K562 (cell line): ENCODE results near the gene ZCCHC8. TPM values are rescaled to one million over a fixed set of nuclear protein-coding genes. Genes with fewer than 3 reads are reported as not detected.

Experiments
- ATF4 ChIP-seq: fragments of 450-650 bp; formaldehyde crosslinking; IDR thresholded peaks from 2 replicates; pipeline ENCODE4 v1.4.0; 2022; ENCODE audit warnings: mild to moderate bottlenecking, moderate library complexity
- BACH1 ChIP-seq: fragments of 200-800 bp; sonication (Bioruptor generic); IDR thresholded peaks from 2 replicates; pipeline ENCODE4 v1.6.1; 2016; ENCODE audit warnings: missing genetic modification characterization, missing compliant biosample characterization
- CREB3L1 ChIP-seq: fragments of 450-650 bp; IDR thresholded peaks from 2 replicates; pipeline ENCODE4 v1.6.1; 2014; ENCODE audit warnings: low read depth, mild to moderate bottlenecking, moderate library complexity, borderline replicate concordance
- CTCF ChIP-seq, 3 experiments: IDR thresholded peaks in 2 of 3; conservative IDR thresholded peaks in 1 of 3; 2 replicates each; pipeline ENCODE4 v1.5.1; 2011 to 2012; ENCODE audit warnings: low read length in 3 of 3, mild to moderate bottlenecking in 3 of 3, control low read depth in 2 of 3, improper control_type of control experiment in 1 of 3, inconsistent platforms in 1 of 3, low read depth in 1 of 3, mixed read lengths in 1 of 3, moderate library complexity in 1 of 3; ENCODE audit not compliant: insufficient read depth in 2 of 3
- CTCFL ChIP-seq: IDR thresholded peaks from 2 replicates; pipeline ENCODE4 v1.6.1; 2011; ENCODE audit warnings: borderline replicate concordance, low read depth, mild to moderate bottlenecking, moderate library complexity, low read length; ENCODE audit not compliant: insufficient read depth, poor library complexity, severe bottlenecking
- E2F1 ChIP-seq: sonication (generic); formaldehyde crosslinking; IDR thresholded peaks from 2 replicates; pipeline ENCODE4 v1.8.1; 2023; ENCODE audit warnings: mild to moderate bottlenecking, missing genetic modification reagents, moderate library complexity
- GABPA ChIP-seq: fragments of 200-800 bp; sonication (Bioruptor generic); conservative IDR thresholded peaks from 2 replicates; pipeline ENCODE4 v1.6.1; 2016; ENCODE audit warnings: low read depth, missing genetic modification characterization, missing compliant biosample characterization
- HEY1 ChIP-seq: fragments of 250-450 bp; sonication (Bioruptor Pico); IDR thresholded peaks from 2 replicates; pipeline ENCODE4 v1.5.0; 2020; ENCODE audit warnings: mild to moderate bottlenecking, moderate library complexity, borderline replicate concordance
- ILF3 ChIP-seq: fragments of 450-650 bp; IDR thresholded peaks from 2 replicates; pipeline ENCODE4 v1.6.1; 2018; ENCODE audit warnings: antibody characterized with exemption, mild to moderate bottlenecking, moderate library complexity, borderline replicate concordance
- KLF1 ChIP-seq: fragments of 450-650 bp; IDR thresholded peaks from 2 replicates; pipeline ENCODE4 v1.6.1; 2016; ENCODE audit warnings: missing genetic modification characterization, missing compliant biosample characterization
- MCM3 ChIP-seq: fragments of 450-650 bp; IDR thresholded peaks from 2 replicates; pipeline ENCODE4 v1.6.1; 2016
- MEIS2 ChIP-seq: fragments of 450-650 bp; IDR thresholded peaks from 2 replicates; pipeline ENCODE4 v1.6.1; 2014; ENCODE audit warnings: mild to moderate bottlenecking; ENCODE audit not compliant: partially characterized antibody
- MYBL2 ChIP-seq, 2 experiments: fragments of 450-650 bp in 1 of 2; sonication (generic) in 1 of 2; formaldehyde crosslinking in 1 of 2; IDR thresholded peaks; 2 replicates each; pipeline versions ENCODE4 v1.6.1 to v1.8.1; 2017 to 2022; ENCODE audit warnings: borderline replicate concordance in 1 of 2, inconsistent platforms in 1 of 2, low read depth in 1 of 2, mild to moderate bottlenecking in 1 of 2, missing genetic modification reagents in 1 of 2, moderate library complexity in 1 of 2
- NCOR1 ChIP-seq: fragments of 450-650 bp; IDR thresholded peaks from 2 replicates; pipeline ENCODE4 v1.6.1; 2016; ENCODE audit warnings: mild to moderate bottlenecking, moderate library complexity
- RAD51 ChIP-seq: fragments of 450-650 bp; IDR thresholded peaks from 2 replicates; pipeline ENCODE4 v1.7.1; 2016; ENCODE audit warnings: low read depth, mild to moderate bottlenecking, borderline replicate concordance
- TEAD4 ChIP-seq, 2 experiments: sonication (generic) in 1 of 2; formaldehyde crosslinking in 1 of 2; IDR thresholded peaks; 2 replicates each; pipeline versions ENCODE4 v1.6.1 to v1.8.0; 2012 to 2022; ENCODE audit warnings: borderline replicate concordance in 1 of 2, inconsistent platforms in 1 of 2, low read length in 1 of 2, mild to moderate bottlenecking in 1 of 2, missing genetic modification reagents in 1 of 2
- ZNF12 ChIP-seq: sonication (generic); formaldehyde crosslinking; IDR thresholded peaks from 2 replicates; pipeline ENCODE4 v1.4.0; 2020; ENCODE audit warnings: mild to moderate bottlenecking, missing genetic modification reagents
- ZNF75A ChIP-seq: fragments of 450-650 bp; formaldehyde crosslinking; IDR thresholded peaks from 2 replicates; pipeline ENCODE4 v1.4.0; 2020; ENCODE audit warnings: mild to moderate bottlenecking
- polyA plus RNA-seq, 8 experiments: library from polyadenylated mRNA; depleted of rRNA in 4 of 8; stranded (reverse) in 5 of 8; unstranded in 3 of 8; fragments of >200 nt; fragmentation: Nextera tagmentation in 2 of 8; fragmentation: Illumina TruSeq in 1 of 8; extraction: Ambion mirVana in 2 of 8; extraction: Trizol in 1 of 8; gene quantifications; 2 replicates each; pipeline versions ENCODE4 v1.2.1 to v1.2.3, GENCODE V29; 2011 to 2014; ENCODE audit warnings: inconsistent platforms in 1 of 8, missing spikeins in 1 of 8
- total RNA-seq, 7 experiments: library from RNA; depleted of rRNA in 6 of 7; stranded (reverse); fragments of >200 nt in 6 of 7; fragmentation: Illumina TruSeq in 2 of 7; extraction: Trizol in 2 of 7; gene quantifications; 2 replicates each; pipeline versions ENCODE4 v1.2.1 to v1.2.3, GENCODE V29; 2011 to 2021; ENCODE audit warnings: low replicate concordance in 1 of 7

Gene ZCCHC8
- total and polyA plus RNA-seq, 9 of the 15 experiments (the other 6 are each of a cell fraction or from before 2014, with no cell fraction given): 14.8 to 50.9 (median 34.1) TPM

GRCh38 chr12:122500685-122501488 lies at the start of gene ZCCHC8 (continued):
- TF ChIP-seq TEAD4 (IDR thresholded peaks at IDR 0.05; ENCODE audit: low read length): peak; percentile 68; the same call in 1 of the 2 replicates
- TF ChIP-seq TEAD4 (CRISPR knock-in tag; IDR thresholded peaks at IDR 0.05; ENCODE audit: borderline replicate concordance): no peak; the same call in 1 of the 2 replicates
- peak; percentile 86; the same call in 1 of the 2 replicates for TF ChIP-seq CREB3L1
- no peak for TF ChIP-seq ZNF75A
- TF ChIP-seq MYBL2 (IDR thresholded peaks at IDR 0.05; ENCODE audit: low read depth): peak; percentile 81
- TF ChIP-seq MYBL2 (CRISPR knock-in tag; IDR thresholded peaks at IDR 0.05; ENCODE audit: borderline replicate concordance): no peak
- no peak; the same call in 1 of the 2 replicates for TF ChIP-seq GABPA (tag)
- TF ChIP-seq NCOR1: no peak
- TF ChIP-seq MCM3: no peak
- TF ChIP-seq KLF1: no peak
- TF ChIP-seq HEY1 (CRISPR knock-in tag): no peak
- peak in 2 of 3 experiments; percentile 12 to 16; a peak in 2 of 6 replicates for TF ChIP-seq CTCF (IDR thresholded peaks at IDR 0.05 in 2 of 3, conservative IDR thresholded peaks at IDR 0.05 in 1 of 3; ENCODE audit: insufficient read depth in 2 of 3, low read depth in 1 of 3, low read length in 3 of 3)
- no peak for TF ChIP-seq BACH1 (tag)
- TF ChIP-seq ATF4 (CRISPR knock-in tag): no peak
- no peak for TF ChIP-seq RAD51
- TF ChIP-seq MEIS2: peak; percentile 14
- no peak for TF ChIP-seq ILF3
- TF ChIP-seq CTCFL: peak; percentile 73
- TF ChIP-seq ZNF12 (CRISPR knock-in tag): peak; percentile 70; the same call in 1 of the 2 replicates
- TF ChIP-seq E2F1 (CRISPR knock-in tag): peak; percentile 74; the same call in 1 of the 2 replicates
